Measurements from ENCODE around the gene NOMO2. TPM values are rescaled to one million over a fixed set of nuclear protein-coding genes. Genes with fewer than 3 reads are reported as not detected.
"Not testable (repeated sequence)": the region's sequence is repeated elsewhere in the genome, so short reads cannot be mapped to it uniquely, and the experiment has no call there.

NOMO2 gene
- total RNA-seq, 1 donor: 42.9 TPM

DNA sequence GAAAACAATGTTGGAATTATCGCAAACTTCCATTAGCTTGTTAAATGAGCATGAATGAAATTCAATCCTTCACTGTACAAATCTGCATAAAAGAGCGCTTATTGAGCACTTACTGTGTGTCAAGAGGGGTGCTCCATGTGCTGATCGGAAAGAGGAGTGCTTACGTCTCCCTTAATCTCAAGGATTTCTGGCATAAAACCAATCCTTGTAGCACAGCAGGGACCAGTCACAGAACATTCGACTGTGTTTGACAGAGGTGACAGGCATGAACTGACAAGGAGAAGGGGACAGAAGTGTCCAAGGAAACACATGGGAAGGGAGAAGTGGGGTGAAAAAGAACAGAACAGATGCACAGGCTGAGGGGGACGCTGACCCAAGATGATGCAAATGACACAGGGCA lies 14.5 kb downstream of the NOMO2 start:
- not testable (repeated sequence) for H3K27me3 ChIP-seq (ENCODE audit: insufficient read depth, low read length); H3K4me1 ChIP-seq (ENCODE audit: insufficient read depth, low read length); H3K4me3 ChIP-seq (ENCODE audit: low read length); H3K9me3 ChIP-seq (ENCODE audit: low read depth, low read length)

DNA sequence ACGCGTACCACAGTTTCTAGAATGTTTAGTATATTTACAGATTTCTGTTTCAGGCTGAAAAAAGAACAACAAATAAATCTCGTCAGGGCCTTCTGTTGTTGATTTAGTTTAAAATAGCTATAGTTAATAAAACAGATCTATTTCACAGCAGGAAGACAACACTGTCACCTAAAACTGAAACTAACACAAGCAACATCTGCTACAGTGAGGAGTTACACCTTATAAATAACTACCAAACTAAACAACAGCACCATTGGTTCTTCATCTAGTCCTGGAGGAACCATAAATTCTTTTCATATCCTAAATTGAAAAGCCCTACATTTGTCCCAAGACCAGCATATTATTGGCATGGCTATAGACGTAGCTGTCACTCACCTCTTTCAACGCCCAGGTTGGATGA lies 15.0 kb downstream of the NOMO2 start:
- not testable (repeated sequence) for H3K9me3 ChIP-seq (ENCODE audit: low read depth, low read length); H3K4me3 ChIP-seq (ENCODE audit: low read length); H3K4me1 ChIP-seq (ENCODE audit: insufficient read depth, low read length); H3K27me3 ChIP-seq (ENCODE audit: insufficient read depth, low read length)

DNA sequence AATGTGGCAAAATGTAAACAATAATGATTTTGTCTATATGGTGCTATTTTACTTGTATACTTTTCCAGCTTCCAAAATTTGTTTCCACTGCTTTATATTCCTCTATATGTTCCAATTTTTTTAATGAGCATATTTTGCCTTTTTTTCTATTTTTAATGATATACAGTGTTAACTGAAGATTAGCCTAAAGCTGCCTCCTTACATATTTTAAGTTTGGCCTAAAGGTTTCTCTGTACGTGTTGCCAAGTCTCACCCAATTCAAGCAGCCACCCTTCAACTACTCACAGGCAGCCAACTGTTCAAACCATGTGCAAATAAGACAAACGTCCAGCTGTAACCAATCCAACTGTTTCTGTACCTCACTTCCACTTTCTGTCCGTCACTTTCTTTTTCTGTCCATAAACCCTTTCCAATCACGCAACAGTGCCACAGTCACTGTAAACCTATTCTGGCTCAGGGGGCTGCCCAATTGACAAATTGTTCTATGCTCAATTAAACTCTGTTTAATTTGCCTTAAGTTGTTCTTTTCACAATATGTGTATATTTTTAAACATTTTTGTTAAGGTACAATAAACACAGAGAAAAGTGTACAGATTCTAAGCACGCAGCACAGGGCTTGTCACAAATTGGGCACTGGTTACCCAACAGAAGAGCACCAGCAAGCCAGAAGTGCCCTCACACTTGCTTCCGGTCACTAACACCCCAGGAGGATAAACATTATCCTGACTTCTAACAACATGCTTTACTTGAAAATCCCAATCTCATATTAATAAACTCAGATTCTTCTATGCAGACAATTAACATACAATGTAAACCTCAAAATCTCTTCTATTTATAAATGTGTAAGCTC lies 17.4 kb downstream of the NOMO2 start:
- not testable (repeated sequence) for H3K4me1 ChIP-seq (ENCODE audit: insufficient read depth, low read length); H3K27me3 ChIP-seq (ENCODE audit: insufficient read depth, low read length); H3K4me3 ChIP-seq (ENCODE audit: low read length); H3K9me3 ChIP-seq (ENCODE audit: low read depth, low read length)

DNA sequence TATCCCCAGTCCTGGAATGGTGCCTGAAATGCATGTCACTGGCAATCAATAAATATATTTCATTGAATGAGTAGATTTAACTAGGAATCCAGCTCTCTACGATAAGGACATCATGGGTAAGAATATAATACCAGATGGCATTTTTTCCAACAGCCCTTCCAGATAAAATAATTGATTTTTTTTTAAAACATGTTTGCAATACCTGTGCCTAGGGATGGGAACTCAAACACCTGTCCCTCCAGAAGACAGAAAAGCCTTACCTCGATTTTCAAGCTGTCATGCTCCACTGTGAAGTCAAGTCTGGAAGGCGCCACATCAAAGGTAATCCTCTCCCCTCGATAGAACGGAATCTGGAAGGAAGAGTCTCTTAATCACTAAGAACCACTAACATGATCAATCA lies 20.0 kb downstream of the NOMO2 start:
- not testable (repeated sequence) for H3K9me3 ChIP-seq (ENCODE audit: low read depth, low read length); H3K4me3 ChIP-seq (ENCODE audit: low read length); H3K4me1 ChIP-seq (ENCODE audit: insufficient read depth, low read length); H3K27me3 ChIP-seq (ENCODE audit: insufficient read depth, low read length)

DNA sequence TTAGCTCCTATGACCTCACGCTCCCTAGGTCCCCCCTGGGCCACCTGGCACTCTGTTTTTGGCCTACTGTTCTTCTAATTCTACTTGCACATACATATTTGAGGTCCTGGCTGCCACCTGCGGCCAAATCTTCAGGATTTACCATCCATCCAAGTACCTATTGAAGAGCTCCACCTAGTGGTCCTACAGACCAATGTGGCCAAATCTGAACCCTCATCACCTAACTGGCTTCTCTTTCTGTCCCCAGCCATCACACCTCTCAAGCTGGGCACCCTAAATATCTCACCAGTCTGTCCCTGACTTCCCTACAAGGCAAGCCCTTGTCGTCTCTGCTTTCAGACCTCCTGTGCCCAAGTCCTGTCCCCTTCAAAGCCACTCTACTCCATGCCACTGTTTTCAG lies 24.9 kb downstream of the NOMO2 start:
- H3K9me3 ChIP-seq (ENCODE audit: low read depth, low read length); H3K27me3 ChIP-seq (ENCODE audit: insufficient read depth, low read length); H3K4me3 ChIP-seq (ENCODE audit: low read length); H3K4me1 ChIP-seq (ENCODE audit: insufficient read depth, low read length): not testable (repeated sequence)

DNA sequence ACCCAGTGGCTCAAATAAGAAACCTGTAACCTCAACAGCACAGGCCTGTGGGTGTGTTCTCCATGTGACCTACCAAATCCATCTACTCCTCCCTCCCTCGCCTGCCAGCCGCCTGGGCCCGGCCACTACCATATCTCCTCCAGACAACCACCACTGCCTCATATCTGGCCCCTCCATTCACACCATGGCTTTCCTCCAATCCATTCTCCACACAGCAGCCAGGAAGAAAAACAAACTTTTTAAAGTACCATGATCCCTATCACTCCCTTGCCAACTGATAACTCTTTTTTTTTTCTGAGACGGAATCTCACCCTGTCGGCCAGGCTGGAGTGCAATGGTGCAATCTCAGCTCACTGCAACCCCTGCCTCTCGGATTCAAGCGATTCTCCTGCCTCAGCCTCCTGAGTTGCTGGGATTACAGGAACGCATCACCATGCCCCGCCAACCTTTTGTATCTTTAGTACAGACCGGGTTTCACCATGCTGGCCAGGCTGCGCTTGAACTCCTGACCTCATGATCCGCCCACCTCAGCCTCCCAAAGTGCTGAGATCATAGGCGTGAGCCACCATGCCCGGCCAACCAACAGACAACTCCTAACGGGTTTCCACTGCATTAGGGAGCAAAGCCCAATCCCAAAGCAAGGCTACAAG lies 26.3 kb downstream of the NOMO2 start:
- H3K27me3 ChIP-seq (ENCODE audit: insufficient read depth, low read length); H3K4me3 ChIP-seq (ENCODE audit: low read length); H3K4me1 ChIP-seq (ENCODE audit: insufficient read depth, low read length); H3K9me3 ChIP-seq (ENCODE audit: low read depth, low read length): not testable (repeated sequence)

DNA sequence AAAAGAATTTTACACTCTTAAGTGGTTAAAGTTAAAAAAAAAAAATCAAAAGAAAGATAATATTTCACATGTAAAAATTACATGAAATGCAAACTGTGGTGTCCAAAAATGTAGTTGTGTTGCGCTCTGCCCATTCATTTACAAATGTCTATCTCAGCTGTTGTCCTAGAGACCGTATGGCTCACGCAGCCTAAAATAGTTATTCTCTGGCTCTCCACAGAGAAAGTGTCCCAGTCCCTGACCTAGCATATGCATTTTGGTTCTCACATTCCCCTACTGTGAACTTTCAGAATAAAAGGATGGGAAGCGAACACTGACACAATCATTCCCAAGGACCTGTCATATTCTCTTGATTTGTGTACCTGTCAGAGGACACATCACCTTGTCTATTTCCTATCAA lies 27.6 kb downstream of the NOMO2 start:
- H3K27me3 ChIP-seq (ENCODE audit: insufficient read depth, low read length); H3K4me1 ChIP-seq (ENCODE audit: insufficient read depth, low read length); H3K9me3 ChIP-seq (ENCODE audit: low read depth, low read length); H3K4me3 ChIP-seq (ENCODE audit: low read length): not testable (repeated sequence)

DNA sequence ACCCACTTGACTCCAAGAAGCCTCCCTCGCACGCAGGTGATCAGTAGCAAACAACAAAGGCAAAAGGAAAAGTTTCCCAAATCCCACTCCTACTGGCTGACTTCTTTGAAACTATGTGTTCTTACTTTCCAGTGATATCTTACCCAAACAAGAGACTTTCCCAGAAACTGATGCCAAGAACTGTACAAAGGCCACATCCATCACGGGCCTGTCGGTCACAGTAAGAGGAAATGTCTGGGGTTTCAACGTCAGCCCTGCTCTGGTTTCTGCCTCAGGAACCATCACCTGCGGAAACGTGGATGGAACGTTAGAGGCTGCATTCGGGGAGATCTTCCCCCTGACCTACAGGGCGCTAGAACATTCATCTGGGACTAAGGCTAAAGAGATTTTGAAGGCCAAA lies 30.6 kb downstream of the NOMO2 start:
- H3K4me1 ChIP-seq (ENCODE audit: insufficient read depth, low read length); H3K27me3 ChIP-seq (ENCODE audit: insufficient read depth, low read length); H3K9me3 ChIP-seq (ENCODE audit: low read depth, low read length); H3K4me3 ChIP-seq (ENCODE audit: low read length): not testable (repeated sequence)

DNA sequence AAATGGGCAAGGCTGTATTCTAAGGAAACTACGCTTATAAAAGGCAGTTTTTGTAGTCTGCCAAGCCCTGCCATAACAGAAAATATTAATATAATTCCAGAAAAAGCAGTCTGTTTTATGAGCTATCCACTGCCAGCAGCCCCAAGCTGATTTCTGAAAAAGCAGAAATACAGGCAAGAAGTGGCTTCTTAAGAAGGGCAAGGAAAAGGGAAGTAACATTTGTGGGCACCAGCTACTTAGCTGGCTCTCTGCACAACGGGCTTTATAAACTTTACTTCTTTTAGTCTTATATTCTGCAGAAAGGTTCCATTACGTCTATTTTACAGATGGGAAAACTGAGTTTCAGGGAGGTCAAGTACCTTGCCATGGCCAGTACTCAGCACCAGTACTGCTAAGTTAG lies 31.6 kb downstream of the NOMO2 start:
- H3K4me1 ChIP-seq (ENCODE audit: insufficient read depth, low read length); H3K9me3 ChIP-seq (ENCODE audit: low read depth, low read length); H3K4me3 ChIP-seq (ENCODE audit: low read length); H3K27me3 ChIP-seq (ENCODE audit: insufficient read depth, low read length): not testable (repeated sequence)

DNA sequence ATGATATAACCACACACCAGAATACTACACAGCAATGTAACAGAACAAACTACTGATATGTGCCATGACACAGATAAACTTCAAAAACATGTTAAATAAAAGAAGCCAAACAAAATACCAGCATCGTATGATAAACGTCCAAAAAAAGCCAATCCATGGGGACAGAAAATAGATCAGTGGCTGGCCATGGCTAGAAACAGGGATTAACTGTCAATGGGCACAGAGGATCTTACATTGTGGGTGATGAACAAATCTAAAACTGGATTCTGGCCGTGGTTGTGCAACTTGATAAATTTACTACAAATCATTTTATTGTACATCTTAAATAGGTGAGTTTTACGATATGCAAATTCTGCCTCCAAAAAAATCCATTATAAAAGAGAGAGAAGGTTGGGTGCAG lies 35.4 kb downstream of the NOMO2 start:
- H3K4me3 ChIP-seq (ENCODE audit: low read length); H3K4me1 ChIP-seq (ENCODE audit: insufficient read depth, low read length); H3K27me3 ChIP-seq (ENCODE audit: insufficient read depth, low read length); H3K9me3 ChIP-seq (ENCODE audit: low read depth, low read length): not testable (repeated sequence)

DNA sequence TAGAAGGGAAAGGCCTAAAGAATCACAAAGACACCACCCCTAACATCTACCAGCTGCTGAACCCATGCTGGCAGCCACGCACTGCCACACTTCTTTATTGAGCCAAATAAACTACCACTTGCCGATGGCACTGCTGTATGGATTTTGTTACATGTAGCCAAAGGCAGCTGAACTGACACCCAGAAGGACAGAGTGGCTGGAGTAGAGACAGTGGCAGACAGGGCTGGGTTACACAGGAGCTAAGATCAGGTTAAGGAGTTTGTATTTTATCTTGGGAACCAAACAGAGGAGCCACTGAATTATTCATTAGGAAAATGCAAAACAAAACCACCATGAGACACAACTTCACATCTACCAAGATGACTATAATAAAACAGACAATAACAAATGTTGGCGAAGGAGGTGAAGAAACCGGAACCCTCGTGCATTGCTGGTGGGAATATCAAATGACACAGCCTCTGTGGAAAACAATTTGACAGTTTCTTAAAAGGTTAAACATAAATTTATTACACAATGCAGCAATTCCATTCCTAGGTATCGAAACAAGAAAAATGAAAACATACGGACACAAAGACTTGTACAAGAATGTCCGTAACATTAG lies 35.9 kb downstream of the NOMO2 start:
- H3K27me3 ChIP-seq (ENCODE audit: insufficient read depth, low read length); H3K9me3 ChIP-seq (ENCODE audit: low read depth, low read length); H3K4me1 ChIP-seq (ENCODE audit: insufficient read depth, low read length); H3K4me3 ChIP-seq (ENCODE audit: low read length): not testable (repeated sequence)

DNA sequence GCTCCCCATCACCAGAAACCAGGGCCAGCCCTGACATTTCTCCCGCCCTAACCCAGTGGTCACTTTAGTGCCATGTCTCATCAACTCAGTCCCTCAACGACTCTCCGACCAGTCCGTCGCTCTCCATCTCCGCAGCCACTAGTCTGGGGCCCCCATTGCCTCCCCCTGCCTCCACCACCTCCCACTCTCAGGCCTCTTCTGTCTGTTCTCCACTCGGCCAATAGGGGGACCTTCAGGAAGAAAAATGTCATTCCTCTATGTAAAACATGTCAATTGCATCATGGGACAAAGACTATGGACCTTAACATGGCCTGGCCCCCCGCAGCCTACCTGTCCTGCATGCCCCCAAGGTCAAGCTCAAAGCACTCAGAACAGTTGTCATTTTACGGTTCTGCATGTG lies 39.3 kb downstream of the NOMO2 start:
- not testable (repeated sequence) for H3K4me3 ChIP-seq (ENCODE audit: low read length); H3K4me1 ChIP-seq (ENCODE audit: insufficient read depth, low read length); H3K27me3 ChIP-seq (ENCODE audit: insufficient read depth, low read length); H3K9me3 ChIP-seq (ENCODE audit: low read depth, low read length)

DNA sequence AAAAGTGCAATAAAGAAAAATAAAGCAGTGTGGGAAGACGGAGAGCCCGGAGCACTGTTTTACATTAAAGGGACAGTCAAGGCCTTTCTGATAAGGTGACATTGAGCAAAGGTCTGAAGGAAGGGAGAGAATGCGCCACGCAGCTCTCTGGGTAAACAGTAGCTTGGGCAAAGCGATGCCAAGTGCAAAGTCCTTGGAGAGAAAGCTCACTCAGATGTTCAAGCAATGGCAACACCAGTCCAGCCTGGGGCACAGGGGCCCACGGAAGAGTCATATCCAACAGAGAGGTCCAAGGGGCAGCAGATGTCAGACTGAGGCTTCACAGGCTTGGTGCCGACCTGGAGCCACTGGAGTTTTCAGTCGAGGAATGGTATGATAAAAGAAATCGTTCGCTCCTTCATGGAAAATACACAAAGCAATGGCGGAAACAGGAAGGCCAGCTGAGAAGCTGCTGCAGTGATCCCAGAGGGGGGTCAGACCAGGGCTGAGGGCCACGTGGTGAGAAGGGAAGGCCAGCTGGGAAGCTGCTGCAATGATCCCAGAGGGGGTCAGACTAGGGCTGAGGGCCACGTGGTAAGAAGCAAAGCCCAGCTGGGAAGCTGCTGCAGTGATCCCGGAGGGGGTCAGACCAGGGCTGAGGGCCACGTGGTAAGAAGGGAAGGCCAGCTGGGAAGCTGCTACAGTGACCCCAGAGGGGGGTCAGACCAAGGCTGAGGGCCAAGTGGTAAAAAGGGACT lies 40.3 kb downstream of the NOMO2 start:
- not testable (repeated sequence) for H3K4me3 ChIP-seq (ENCODE audit: low read length); H3K4me1 ChIP-seq (ENCODE audit: insufficient read depth, low read length); H3K9me3 ChIP-seq (ENCODE audit: low read depth, low read length); H3K27me3 ChIP-seq (ENCODE audit: insufficient read depth, low read length)

DNA sequence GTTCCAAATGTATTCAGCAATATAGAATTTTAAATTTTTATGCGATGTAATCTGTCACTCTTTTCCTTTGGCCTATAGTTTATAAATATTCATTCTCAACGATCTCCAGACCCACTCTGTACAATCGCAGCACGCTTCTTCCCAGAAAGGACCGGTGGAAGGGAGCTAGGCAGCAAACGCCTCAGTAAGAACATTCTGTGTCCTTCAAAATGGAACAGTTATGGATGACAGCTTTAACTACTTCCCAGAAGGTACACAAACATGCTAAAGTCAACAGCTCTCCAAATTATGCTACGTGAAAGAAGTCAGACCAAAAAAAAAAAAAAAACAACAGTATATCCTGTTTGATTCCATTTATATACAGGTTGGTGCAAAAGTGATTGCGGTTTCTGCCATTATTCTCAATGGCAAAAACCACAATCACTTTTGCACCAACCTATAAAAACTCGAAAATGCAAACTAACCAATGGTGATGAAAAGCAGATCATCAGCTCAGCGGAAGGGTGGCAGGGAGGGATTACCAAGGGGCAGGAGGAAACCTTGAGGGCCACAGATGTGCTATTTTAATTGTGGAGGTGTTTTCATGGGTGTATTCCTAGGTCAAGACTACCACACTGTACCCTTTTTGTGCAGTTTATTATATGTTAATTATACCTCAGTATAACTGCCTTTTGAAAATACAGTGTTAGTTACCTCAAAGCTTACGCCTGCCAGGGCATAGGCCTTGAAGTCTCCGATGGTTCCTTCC lies 43.2 kb downstream of the NOMO2 start:
- H3K27me3 ChIP-seq (ENCODE audit: insufficient read depth, low read length); H3K4me3 ChIP-seq (ENCODE audit: low read length); H3K4me1 ChIP-seq (ENCODE audit: insufficient read depth, low read length); H3K9me3 ChIP-seq (ENCODE audit: low read depth, low read length): not testable (repeated sequence)

DNA sequence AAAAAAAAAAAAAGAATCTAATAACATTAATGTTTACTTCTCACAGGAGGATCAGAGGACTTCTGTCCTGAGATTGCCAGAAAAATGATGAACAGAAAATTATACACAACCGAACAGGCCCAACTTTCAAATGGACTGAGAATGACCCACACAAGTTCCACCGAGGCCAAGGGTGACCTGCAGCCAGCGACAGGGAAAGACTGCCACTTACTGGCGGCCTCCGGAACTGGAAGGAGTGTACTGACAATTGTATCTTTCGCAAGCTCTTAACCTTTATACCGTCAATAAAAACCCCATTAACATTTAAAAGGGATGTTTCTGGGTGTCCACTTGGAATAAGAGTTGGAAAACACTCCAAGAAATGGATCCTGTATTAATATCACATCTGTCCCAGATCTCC lies 63.5 kb downstream of the NOMO2 start:
- H3K9me3 ChIP-seq (ENCODE audit: low read depth, low read length); H3K4me1 ChIP-seq (ENCODE audit: insufficient read depth, low read length); H3K27me3 ChIP-seq (ENCODE audit: insufficient read depth, low read length); H3K4me3 ChIP-seq (ENCODE audit: low read length): not testable (repeated sequence)

All from mononuclear cell (primary cell).